ENCODE measurements around the gene CCND3.

The CCND3 gene

GRCh38 chr6:41894366-41895299 lies 47.0 kb downstream of the CCND3 start:
- Histone ChIP-seq H3K9me3 (ENCODE audit: control insufficient read depth in 2 of 2, low read length in 2 of 2) (no peaks in the 10 kb centered on the region), H3K9ac (ENCODE audit: low read length in 2 of 2) (peak overlapping the region; percentile 52 to 60), H3K27me3 (ENCODE audit: control insufficient read depth in 1 of 2, insufficient read depth in 2 of 2, low read length in 2 of 2) (no peaks in the 10 kb centered on the region), H3K4me1 (ENCODE audit: control insufficient read depth, insufficient read depth, low read length) (peaks cover 13% of the 10 kb centered on the region), H3K27ac (ENCODE audit: low read length) (no peak overlapping the region), H3K36me3 (ENCODE audit: control insufficient read depth in 2 of 2, insufficient read depth in 2 of 2, low read length in 2 of 2) (no peaks in the 10 kb centered on the region), H3K4me3 (ENCODE audit: low read length in 2 of 2) (peak overlapping the region; percentile 59 to 85)

GRCh38 chr6:41892921-41893564 lies 48.6 kb downstream of the CCND3 start:
- H3K36me3 ChIP-seq (ENCODE audit: control insufficient read depth in 2 of 2, insufficient read depth in 2 of 2, low read length in 2 of 2): no peaks in the 10 kb centered on the region
- H3K9me3 ChIP-seq (ENCODE audit: control insufficient read depth in 2 of 2, low read length in 2 of 2): no peaks in the 10 kb centered on the region

GRCh38 chr6:41887331-41887751 lies 54.3 kb downstream of the CCND3 start:
- Histone ChIP-seq H3K27me3 (ENCODE audit: control insufficient read depth in 1 of 2, insufficient read depth in 2 of 2, low read length in 2 of 2) (no peaks in the 10 kb centered on the region), H3K27ac (ENCODE audit: low read length) (no peak overlapping the region), H3K4me3 (ENCODE audit: low read length in 2 of 2) (no peak overlapping the region), H3K9ac (ENCODE audit: low read length in 2 of 2) (no peak overlapping the region), H3K9me3 (ENCODE audit: control insufficient read depth in 2 of 2, low read length in 2 of 2) (no peaks in the 10 kb centered on the region), H3K4me1 (ENCODE audit: control insufficient read depth, insufficient read depth, low read length) (no peaks in the 10 kb centered on the region), H3K36me3 (ENCODE audit: control insufficient read depth in 2 of 2, insufficient read depth in 2 of 2, low read length in 2 of 2) (no peaks in the 10 kb centered on the region)

More at GRCh38 chr6:41892921-41893564, 48.6 kb downstream of the CCND3 start:
- Histone ChIP-seq H3K27ac (ENCODE audit: low read length) (no peak overlapping the region), H3K4me3 (ENCODE audit: low read length in 2 of 2) (no peak overlapping the region), H3K9ac (ENCODE audit: low read length in 2 of 2) (no peak overlapping the region), H3K27me3 (ENCODE audit: control insufficient read depth in 1 of 2, insufficient read depth in 2 of 2, low read length in 2 of 2) (no peaks in the 10 kb centered on the region), H3K4me1 (ENCODE audit: control insufficient read depth, insufficient read depth, low read length) (peaks cover 13% of the 10 kb centered on the region)

GRCh38 chr6:41885930-41886329 lies 55.7 kb downstream of the CCND3 start:
- Histone ChIP-seq H3K36me3 (ENCODE audit: control insufficient read depth in 2 of 2, insufficient read depth in 2 of 2, low read length in 2 of 2) (no peaks in the 10 kb centered on the region), H3K27ac (ENCODE audit: low read length) (no peak overlapping the region), H3K9me3 (ENCODE audit: control insufficient read depth in 2 of 2, low read length in 2 of 2) (no peaks in the 10 kb centered on the region), H3K27me3 (ENCODE audit: control insufficient read depth in 1 of 2, insufficient read depth in 2 of 2, low read length in 2 of 2) (no peaks in the 10 kb centered on the region), H3K4me3 (ENCODE audit: low read length in 2 of 2) (no peak overlapping the region), H3K9ac (ENCODE audit: low read length in 2 of 2) (no peak overlapping the region), H3K4me1 (ENCODE audit: control insufficient read depth, insufficient read depth, low read length) (no peaks in the 10 kb centered on the region)

- no peaks in the 10 kb centered on the region for H3K9me3 ChIP-seq (ENCODE audit: control insufficient read depth in 2 of 2, low read length in 2 of 2)
- no peak overlapping the region for H3K27ac ChIP-seq (ENCODE audit: low read length)
- H3K4me3 ChIP-seq (ENCODE audit: low read length in 2 of 2): no peak overlapping the region
- H3K36me3 ChIP-seq (ENCODE audit: control insufficient read depth in 2 of 2, insufficient read depth in 2 of 2, low read length in 2 of 2): no peaks in the 10 kb centered on the region
- no peak overlapping the region for H3K9ac ChIP-seq (ENCODE audit: low read length in 2 of 2)
- no peaks in the 10 kb centered on the region for H3K4me1 ChIP-seq (ENCODE audit: control insufficient read depth, insufficient read depth, low read length)
- no peaks in the 10 kb centered on the region for H3K27me3 ChIP-seq (ENCODE audit: control insufficient read depth in 1 of 2, insufficient read depth in 2 of 2, low read length in 2 of 2)
Observed at GRCh38 chr6:41884957-41885356, 56.7 kb downstream of the CCND3 start.

Data from stomach smooth muscle (tissue), 2 donors.